Suppressor macrophage (primary cell): Measurements from ENCODE around the gene WDR90.
A peak's percentile ranks its signal among the peaks of the same experiment; 100 is the strongest.

Experiments
- DNase-seq, 4 experiments: peaks; one replicate each; pipeline ENCODE4 v3.0.0-alpha.2; 2020 to 2022

WDR90 gene

DNA sequence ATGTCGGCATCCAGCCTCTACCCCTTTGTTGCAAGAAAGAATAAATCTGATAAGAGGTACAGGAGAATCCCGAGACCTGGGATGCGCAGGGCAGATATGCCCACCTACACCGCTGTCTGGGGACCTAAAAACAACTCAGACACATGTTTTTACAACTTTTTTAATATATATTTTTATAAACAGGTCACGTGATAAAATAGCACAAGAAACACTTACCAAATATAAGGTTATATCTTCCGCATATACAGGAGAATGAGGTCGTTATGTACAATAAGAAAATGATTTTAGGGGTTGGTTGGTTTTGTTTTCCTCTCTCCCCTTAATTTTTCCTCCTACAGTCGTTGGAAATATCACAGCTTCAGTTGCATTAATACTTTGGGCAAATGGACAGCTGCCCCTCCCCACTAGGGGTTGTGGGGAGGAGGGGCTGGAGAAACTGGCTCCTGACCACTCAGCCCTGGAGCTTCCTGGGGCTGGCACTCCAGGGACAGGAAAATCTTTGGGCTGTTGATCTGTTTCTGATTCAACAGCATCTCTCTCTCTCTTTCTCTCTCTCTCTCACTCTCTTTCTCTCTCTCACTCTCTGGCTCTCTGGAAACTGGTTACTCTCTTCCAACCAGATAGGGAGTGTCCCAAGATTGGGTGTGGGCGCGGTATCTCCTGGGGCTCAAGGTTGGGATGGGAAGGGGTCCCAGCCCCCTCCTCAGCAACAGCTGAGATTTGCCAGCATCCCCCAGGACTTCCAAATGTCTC lies 43.4 kb downstream of the WDR90 start:
- DNase-seq, result no peak

GRCh38 chr16:693364-693763 lies 44.2 kb downstream of the WDR90 start:
- DNase-seq, result no peak

DNA sequence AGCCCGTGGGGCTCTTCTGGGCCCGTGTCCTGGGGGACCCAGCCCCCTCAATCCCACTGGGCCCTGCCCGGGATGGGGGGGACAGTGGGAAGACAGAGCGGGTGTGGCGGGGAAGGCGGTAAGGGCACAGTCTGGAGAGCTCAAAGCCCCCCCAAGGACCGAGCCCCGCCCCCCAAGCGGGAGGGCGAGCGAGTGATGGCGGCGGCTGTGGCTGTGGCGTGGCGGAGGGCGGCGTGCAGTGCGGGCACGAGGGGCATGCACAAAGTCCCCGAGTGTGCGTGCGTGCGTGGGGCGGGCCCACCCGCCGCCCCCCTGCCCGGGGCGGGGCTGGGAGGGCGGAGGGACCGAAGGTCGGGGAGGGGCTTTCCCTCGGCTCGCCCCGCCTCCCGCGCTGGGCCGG lies 44.6 kb downstream of the WDR90 start:
- no peak for DNase-seq

- DNase-seq, result peak in 1 of 4 experiments; percentile 26
Measured at GRCh38 chr16:694187-694862, 45.2 kb downstream of the WDR90 start.

DNA sequence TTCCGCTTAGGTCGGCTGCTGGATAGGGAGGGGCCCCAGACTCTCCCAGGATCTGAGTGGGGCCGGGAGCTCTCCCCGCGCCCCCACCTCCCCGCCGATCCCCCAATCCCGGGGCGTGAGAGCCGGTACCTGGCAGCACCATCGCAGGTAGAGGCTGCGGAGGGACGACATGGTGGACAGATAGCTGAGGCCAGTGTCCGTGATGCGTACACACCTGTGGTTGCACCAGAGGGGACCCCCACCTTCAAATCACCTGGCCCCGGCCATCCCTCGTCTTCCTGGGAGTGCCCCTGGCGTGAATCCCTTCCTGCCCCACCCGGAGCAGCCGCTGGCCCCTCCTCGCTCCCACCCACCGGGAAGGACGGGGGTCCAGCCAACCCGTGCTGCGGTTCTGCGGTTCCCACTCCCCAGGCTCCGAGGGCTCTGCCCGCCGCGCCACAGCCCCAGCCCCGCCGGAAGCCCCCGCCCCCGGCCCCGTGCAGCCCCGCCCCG lies 45.7 kb downstream of the WDR90 start:
- DNase-seq, result no peak

GRCh38 chr16:695355-696089 lies 46.4 kb downstream of the WDR90 start:
- DNase-seq, result peak in 3 of 4 experiments; percentile 14 to 48 (median 24)

DNA sequence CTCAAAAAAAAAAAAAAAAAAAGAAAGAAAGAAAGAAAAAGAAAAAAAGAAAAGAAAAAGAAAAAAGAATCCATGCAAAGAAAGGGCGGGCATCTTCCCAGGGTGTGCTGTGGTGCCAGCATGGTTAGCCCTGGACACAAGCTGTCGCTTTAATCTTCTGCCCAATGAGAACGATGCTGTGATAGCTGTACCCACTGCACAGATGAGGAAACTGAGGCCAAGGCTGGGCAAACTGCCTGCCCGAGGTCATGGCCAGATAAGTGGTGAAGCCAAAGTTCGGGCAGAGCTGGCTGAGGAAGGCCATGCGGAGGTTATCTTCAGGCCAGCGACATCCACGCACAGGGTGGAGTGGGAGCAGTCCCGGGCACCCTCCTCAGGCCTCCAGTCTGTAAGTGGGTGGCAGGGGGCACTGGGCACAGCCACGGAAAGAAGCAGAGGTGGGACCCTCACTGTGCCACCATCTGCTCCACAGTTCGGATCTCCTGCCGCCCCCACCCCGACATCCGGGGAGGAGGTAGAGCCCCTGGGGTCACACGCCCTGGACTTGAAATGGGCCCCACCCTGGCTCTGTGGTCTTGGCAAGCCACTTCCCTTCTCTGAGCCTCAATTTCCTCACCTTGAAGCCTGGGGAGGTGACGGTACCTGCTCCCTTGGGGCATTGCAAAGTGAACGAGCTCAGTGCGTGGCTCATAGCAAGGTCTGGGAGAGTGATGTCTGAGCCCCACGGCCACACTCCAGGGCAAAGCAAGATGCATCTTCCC lies 49.9 kb downstream of the WDR90 start:
- no peak for DNase-seq

DNA sequence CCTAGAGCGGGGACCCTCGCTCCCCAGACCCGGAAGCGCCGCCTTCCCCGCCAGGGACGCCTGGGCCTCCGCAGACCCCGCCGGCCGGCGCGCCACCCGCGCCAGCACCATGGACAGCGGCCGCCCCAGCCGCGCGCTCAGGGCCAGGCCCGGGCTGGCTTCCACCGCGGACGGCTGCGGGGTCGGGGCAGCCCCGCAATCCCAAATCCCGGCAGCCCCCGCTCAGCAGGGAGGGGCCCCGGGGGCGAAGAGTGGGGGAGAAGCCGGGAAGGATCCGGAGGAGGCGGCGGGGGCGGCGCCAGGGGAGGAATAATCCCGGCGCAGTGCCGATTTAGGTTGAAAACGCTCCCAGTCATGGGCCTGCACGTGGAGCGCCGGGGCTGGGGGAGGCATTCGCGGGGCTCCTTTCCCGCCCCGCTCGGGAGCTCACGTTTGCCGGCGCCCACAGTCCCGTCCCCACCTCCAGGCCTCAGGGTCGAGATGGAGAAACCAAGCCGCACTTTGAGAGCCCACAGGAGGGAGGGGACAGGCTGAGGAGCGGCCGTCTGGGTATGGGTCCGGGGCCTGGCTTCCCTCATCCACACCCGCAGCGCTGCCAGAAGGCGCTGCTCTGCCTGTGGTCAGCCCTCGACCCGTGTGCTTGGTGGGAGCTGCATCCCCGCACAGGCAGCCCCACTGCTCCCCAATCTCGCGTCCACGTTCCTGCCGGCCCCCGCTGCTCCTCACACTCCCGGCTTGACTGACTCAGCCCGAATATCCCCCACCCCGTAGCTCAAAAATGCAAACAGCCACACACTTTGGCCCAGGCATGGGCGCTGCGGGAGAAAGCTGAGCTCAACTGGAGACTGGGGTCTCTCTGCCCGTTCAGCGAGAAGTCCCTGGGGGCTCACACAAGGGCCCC lies 51.8 kb downstream of the WDR90 start:
- peak in 3 of 4 experiments; percentile 32 to 62 (median 51) for DNase-seq

DNA sequence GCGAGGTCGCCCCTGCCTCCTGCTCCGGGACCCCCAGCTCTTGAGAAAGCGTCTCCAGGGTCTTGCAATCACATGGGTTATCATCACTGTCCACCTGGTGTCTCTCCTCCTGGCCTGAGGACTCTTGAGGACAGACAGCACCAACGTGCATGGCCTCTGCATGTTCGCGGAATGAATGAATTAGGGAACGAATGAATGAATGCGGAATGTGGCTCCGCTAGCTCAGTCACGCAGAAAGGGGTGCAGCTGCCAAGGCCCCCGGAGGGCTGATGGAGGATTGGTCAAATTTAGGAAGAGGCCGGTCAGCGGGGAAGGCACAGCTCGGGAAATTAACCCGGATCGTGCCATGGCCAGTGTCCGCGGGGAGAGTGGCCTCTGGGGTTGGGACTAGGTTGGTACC lies 53.2 kb downstream of the WDR90 start:
- no peak for DNase-seq

DNA sequence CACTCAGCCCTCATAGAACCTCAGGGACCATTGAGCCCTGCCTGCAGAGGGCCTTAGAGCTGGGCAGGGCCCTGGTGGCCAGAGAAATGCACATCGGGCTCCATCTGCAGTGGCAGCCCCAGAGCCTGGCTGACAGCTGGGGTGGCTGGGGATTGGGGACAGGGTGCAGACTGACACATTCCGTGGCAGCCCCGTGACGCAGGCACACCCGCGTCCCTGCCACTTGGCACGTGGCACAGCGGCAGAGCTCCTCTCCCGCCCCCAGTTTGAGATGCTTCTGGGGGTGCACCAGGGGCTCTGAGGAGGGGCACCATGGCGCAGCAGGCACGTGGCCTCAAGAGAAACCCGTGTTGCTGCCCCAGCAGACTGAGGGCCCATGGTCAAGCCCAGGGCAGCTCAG lies 54.2 kb downstream of the WDR90 start:
- DNase-seq, result no peak

- no peak for DNase-seq
Measured at GRCh38 chr16:704047-704446, 54.9 kb downstream of the WDR90 start.

DNA sequence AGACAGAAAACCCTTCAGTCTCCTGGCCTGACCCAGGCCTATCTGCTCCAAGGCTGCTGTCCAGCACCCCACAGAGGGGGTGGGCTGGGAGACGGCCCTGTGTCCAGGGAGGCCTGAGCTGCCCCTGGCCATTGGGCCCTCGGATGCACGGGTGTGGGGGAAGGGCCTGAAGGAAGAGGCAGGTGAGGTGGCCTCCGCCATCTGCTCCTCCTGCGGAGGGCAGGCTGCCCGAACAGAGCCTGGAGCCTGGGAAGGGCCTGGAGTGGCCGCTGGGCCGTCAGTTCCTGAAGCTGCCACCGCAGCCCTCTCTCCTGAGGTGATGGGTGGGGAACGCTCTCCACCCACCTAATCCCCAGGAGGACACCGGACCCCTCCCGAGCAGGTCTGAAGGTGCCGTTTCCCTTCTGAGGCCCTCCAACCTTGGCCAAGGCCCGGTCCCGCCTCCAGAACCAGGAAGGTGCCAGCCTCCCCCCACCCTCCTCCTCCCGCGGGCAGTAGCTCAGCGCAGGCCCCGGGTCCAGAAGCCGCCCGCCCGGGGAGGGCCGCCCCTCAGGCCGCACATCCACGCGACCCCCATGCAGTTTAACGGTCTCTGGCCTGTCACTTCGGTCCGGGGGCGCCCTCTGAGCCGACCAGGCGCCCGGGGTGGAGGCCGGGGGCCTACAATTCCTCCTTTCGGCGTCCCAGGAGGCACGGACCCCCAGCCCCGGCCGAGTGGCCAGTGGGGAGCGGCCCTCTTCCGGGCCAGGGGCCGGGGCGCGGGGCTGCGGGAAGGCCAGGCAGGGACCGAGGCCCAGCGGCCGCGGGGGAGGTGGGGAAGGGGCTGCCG lies 55.6 kb downstream of the WDR90 start:
- no peak for DNase-seq

GRCh38 chr16:705431-706188 lies 56.4 kb downstream of the WDR90 start, which contains the start of gene FBXL16:
TSS of gene FBXL16 (minus strand) at chr16:705801. CDS start at chr16:697405, 8,396 bp downstream.
- peak in 1 of 4 experiments; percentile 34 for DNase-seq

- no peak for DNase-seq
Measured at GRCh38 chr16:706189-707061, 57.3 kb downstream of the WDR90 start.

GRCh38 chr16:707062-707538 lies 57.9 kb downstream of the WDR90 start:
- DNase-seq, result no peak

- no peak for DNase-seq
Measured at GRCh38 chr16:708019-708418, 58.9 kb downstream of the WDR90 start.

DNA sequence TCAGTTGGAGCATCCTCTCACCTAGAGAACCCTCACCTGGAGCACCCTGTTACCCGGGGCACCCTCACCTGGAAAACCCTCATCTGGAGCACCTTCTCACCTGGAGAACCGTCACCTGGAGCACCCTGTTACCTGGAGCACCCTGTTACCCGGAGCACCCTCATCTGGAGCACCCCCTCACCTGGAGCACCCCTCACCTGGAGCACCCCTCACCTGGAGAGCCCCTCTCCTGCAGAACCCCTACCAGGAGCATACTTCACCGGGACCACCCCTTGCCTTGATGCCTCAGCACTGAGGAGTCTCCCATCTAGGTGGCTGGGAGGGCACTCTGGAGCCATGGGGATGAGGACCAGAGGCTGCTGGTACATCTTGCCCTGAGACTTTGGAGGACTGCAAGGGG lies 59.8 kb downstream of the WDR90 start:
- no peak for DNase-seq
